Activated CD8-positive, alpha-beta T cell treated with anti-CD3 and anti-CD28 coated beads for 36 hours (primary cell): ENCODE measurements around the gene UMOD. TPM values are rescaled to one million over a fixed set of nuclear protein-coding genes. Genes with fewer than 3 reads are reported as not detected.
"Not testable (repeated sequence)": the region's sequence is repeated elsewhere in the genome, so short reads cannot be mapped to it uniquely, and the experiment has no call there.

Experiments
- ATAC-seq: fragments of 200-7000 bp; cut with Tn5 transposase; one replicate; pipeline ENCODE4 v1.10.0; 2021; ENCODE audit warnings: mild to moderate bottlenecking, moderate library complexity
- CTCF ChIA-PET: fragments of 350-600 bp; sonication (Branson Sonifier 250); formaldehyde crosslinking; loops from one replicate; lab custom pipeline; 2021; ENCODE audit warnings: antibody characterized with exemption; lab: Charles Lee
- POLR2A ChIA-PET: fragments of 350-600 bp; sonication (Branson Sonifier 250); formaldehyde crosslinking; loops from one replicate; lab custom pipeline; 2021; ENCODE audit warnings: antibody characterized with exemption; lab: Charles Lee
- DNase-seq: peaks from one replicate; pipeline ENCODE4 v3.0.0-alpha.2; 2020
- H3K27ac Mint-ChIP-seq: one replicate; pipeline ENCODE4 v1.8.0; 2021; ENCODE audit warnings: mild to moderate bottlenecking, mixed read lengths
- H3K27me3 Mint-ChIP-seq: one replicate; pipeline ENCODE4 v1.8.0; 2021; ENCODE audit warnings: mixed read lengths
- H3K36me3 Mint-ChIP-seq: one replicate; pipeline ENCODE4 v1.8.0; 2021; ENCODE audit warnings: low read depth, mixed read lengths
- H3K4me1 Mint-ChIP-seq: one replicate; pipeline ENCODE4 v1.8.0; 2021; ENCODE audit warnings: low read depth, mixed read lengths
- H3K4me3 Mint-ChIP-seq: one replicate; pipeline ENCODE4 v1.8.0; 2021; ENCODE audit warnings: mild to moderate bottlenecking, moderate library complexity, mixed read lengths
- H3K9me3 Mint-ChIP-seq: one replicate; pipeline ENCODE4 v1.8.0; 2021; ENCODE audit warnings: mixed read lengths
- intact Hi-C: fragments of 100-400 bp; cut with micrococcal nuclease; formaldehyde crosslinking; loops from one replicate; pipeline ENCODE4 v1.10.0; 2022
- total RNA-seq, 2 experiments: library from RNA; stranded (reverse); gene quantifications; one replicate each; pipeline ENCODE4 v1.2.3, GENCODE V29; 2021
- TF ChIP-seq, protein P1 (sequence below): fragments of 200-600 bp; IDR thresholded peaks from one replicate; pipeline ENCODE4 v1.8.0; 2022; ENCODE audit warnings: antibody characterized with exemption, mild to moderate bottlenecking

Gene UMOD
- total RNA-seq, 2 experiments from 2014 or later = not detected

DNA sequence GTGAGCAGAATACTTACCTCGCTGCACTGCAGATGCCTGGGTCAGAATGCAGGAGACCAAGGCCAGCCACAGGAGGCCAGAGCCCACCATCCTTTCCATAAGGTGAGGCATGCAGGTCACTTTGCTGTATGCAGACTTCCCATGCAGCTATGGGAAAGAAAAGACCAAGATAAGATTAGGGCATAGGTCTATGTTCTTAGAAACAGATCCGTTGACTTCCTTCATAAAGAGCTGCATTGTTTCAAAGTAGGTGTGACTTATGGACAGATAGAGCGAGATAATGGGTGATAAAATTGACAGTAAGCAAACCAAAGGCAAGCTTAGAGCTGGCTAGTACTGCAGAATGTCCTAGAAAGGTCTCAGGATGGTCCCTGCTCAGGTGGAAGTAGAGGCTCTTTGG, 26.2 kb downstream of the UMOD start:
- TF ChIP-seq, protein P1, sequence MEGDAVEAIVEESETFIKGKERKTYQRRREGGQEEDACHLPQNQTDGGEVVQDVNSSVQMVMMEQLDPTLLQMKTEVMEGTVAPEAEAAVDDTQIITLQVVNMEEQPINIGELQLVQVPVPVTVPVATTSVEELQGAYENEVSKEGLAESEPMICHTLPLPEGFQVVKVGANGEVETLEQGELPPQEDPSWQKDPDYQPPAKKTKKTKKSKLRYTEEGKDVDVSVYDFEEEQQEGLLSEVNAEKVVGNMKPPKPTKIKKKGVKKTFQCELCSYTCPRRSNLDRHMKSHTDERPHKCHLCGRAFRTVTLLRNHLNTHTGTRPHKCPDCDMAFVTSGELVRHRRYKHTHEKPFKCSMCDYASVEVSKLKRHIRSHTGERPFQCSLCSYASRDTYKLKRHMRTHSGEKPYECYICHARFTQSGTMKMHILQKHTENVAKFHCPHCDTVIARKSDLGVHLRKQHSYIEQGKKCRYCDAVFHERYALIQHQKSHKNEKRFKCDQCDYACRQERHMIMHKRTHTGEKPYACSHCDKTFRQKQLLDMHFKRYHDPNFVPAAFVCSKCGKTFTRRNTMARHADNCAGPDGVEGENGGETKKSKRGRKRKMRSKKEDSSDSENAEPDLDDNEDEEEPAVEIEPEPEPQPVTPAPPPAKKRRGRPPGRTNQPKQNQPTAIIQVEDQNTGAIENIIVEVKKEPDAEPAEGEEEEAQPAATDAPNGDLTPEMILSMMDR = no peak
- Mint-ChIP-seq H3K4me3 (no peak overlapping the region), H3K4me1 (no peaks in the 10 kb centered on the region), H3K27me3 (no peaks in the 10 kb centered on the region), H3K27ac (no peak overlapping the region), H3K36me3 (no peaks in the 10 kb centered on the region), H3K9me3 (no peaks in the 10 kb centered on the region)
- ATAC-seq (no peak), DNase-seq (no peak)
- intact Hi-C loops = no loop called here
- ChIA-PET CTCF (no interaction called here), POLR2A (no interaction called here)

GRCh38 chr16:20325005-20325404, 27.5 kb downstream of the UMOD start:
- ATAC-seq (no peak), DNase-seq (no peak)
- TF ChIP-seq, protein P1 = no peak
- Mint-ChIP-seq H3K9me3 (no peaks in the 10 kb centered on the region), H3K4me1 (no peaks in the 10 kb centered on the region), H3K4me3 (no peak overlapping the region), H3K36me3 (no peaks in the 10 kb centered on the region), H3K27ac (no peak overlapping the region), H3K27me3 (no peaks in the 10 kb centered on the region)
- intact Hi-C loops = no loop called here
- CTCF ChIA-PET = no interaction called here
- POLR2A ChIA-PET = no interaction called here

DNA sequence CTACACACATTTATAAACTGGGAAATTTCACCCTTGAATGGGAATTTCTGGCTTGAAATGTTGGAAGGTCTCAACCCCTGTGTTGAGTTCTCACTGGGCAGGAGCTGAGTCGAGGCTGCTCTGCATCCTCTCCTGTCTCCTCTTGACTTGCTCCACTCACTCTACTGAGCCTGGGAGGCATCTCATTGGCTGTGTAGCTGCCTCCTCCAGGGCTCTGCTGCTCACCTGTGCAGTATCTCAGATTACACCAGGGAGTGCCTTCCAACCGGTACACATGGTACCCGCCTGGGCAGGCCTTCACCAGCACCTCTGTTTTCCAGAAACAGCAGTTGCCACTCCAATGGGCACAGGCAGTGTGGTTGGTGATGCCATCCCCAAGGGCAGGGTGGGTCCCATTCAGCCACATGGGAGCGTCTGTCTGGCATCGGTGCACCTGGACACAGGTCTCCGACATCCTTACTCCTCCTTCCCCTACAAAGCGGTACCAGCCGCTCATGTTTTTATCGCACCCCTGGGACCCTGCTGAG, 28.9 kb downstream of the UMOD start:
- TF ChIP-seq, protein P1 = no peak
- intact Hi-C loops = no loop called here
- ChIA-PET POLR2A (interaction anchor here (0.7 to 1.3 kb wide), 2 partner anchors 12 to 15 kb away, joined by 3 to 6 read pairs; no protein-coding TSS in a partner anchor), CTCF (no interaction called here)
- H3K9me3 Mint-ChIP-seq = no peaks in the 10 kb centered on the region
- H3K4me3 Mint-ChIP-seq = no peak overlapping the region
- DNase-seq (no peak), ATAC-seq (no peak)
- no peaks in the 10 kb centered on the region for H3K4me1 Mint-ChIP-seq
- H3K27ac Mint-ChIP-seq = no peak overlapping the region
- no peaks in the 10 kb centered on the region for H3K27me3 Mint-ChIP-seq
- H3K36me3 Mint-ChIP-seq = no peaks in the 10 kb centered on the region

DNA sequence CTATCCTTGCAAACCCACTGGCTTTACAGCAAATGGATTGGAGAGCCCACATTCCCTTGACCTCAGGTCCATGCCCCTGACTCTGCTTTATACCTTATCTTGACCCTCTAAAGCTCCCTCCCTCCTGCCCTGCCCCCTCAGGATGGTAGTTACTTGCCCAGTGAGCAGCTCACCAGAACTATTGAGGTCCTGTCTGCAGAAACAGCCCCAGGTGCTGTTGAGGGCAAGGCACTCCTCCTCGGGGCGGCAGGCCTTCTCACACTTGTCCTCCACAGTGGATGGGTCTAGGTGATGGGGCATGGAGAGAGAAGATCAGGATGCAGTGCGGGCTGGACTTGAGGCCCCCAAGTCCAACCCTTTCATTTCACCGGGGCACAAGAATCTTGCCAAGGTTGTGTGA, 29.8 kb downstream of the UMOD start:
- intact Hi-C loops = no loop called here
- ChIA-PET POLR2A (interaction anchor here (1.3 kb wide), 1 partner anchor 11 kb away, joined by 3 read pairs; no protein-coding TSS in a partner anchor), CTCF (interaction anchor here (1.4 kb wide), 1 partner anchor 63 kb away, joined by 3 read pairs; no protein-coding TSS in a partner anchor)
- Mint-ChIP-seq H3K4me3 (no peak overlapping the region), H3K36me3 (no peaks in the 10 kb centered on the region), H3K4me1 (no peaks in the 10 kb centered on the region), H3K9me3 (no peaks in the 10 kb centered on the region), H3K27me3 (no peaks in the 10 kb centered on the region), H3K27ac (no peak overlapping the region)
- DNase-seq = no peak
- ATAC-seq = no peak
- TF ChIP-seq, protein P1 = no peak

DNA sequence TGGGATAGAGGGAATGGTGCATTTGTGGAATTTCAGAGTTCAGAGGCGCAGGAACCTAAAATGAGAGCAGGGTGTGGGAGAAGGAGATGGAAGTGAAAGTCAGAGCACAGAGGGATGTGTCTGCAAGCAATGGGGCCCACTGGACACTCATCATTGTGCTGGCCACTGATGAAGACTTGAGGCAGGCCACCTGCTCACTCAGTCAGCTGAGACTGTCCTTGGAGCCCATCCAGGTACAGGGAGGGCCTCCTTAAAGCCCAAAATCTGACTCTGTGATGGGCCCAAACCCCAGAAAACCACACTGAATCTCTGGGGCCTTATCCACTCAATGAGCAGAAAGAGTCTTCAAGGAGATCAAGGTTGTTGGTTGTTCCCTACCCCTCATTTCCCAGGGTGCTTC, 30.8 kb downstream of the UMOD start:
- Mint-ChIP-seq H3K36me3 (no peaks in the 10 kb centered on the region), H3K4me3 (no peak overlapping the region), H3K27ac (no peak overlapping the region), H3K4me1 (no peaks in the 10 kb centered on the region), H3K9me3 (no peaks in the 10 kb centered on the region), H3K27me3 (peaks cover under 1% of the 10 kb centered on the region)
- DNase-seq = no peak
- ChIA-PET POLR2A (no interaction called here), CTCF (no interaction called here)
- TF ChIP-seq, protein P1 = no peak
- intact Hi-C loops = no loop called here
- ATAC-seq = no peak

DNA sequence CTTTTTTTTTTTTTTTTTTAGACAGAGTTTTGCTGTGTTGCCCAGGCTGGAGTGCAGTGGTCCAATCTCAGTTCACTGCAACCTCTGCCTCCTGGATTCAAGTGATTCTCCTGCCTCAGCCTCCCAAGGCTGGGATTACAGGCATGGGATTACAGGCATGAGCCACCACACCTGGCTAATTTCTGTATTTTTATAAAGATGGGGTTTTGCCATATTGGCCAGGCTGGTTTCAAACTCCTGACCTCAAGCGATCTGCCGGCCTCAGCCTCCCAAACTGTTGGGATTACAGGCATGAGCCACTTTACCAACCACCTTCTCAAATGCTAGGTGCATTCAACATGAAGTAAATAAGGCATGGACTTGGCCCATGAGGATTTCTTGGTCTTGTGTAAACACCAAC, 31.5 kb downstream of the UMOD start:
- H3K9me3 Mint-ChIP-seq, H3K4me1 Mint-ChIP-seq, CTCF ChIA-PET, ATAC-seq, DNase-seq, H3K4me3 Mint-ChIP-seq, H3K36me3 Mint-ChIP-seq, POLR2A ChIA-PET, H3K27me3 Mint-ChIP-seq, intact Hi-C loops, H3K27ac Mint-ChIP-seq: not testable (repeated sequence)
